Liver (tissue), 9 donors: ENCODE data around the gene PARP14. TPM values are rescaled to one million over a fixed set of nuclear protein-coding genes. Genes with fewer than 3 reads are reported as not detected.
A peak's percentile ranks its signal among the peaks of the same experiment; 100 is the strongest.

Experiments used
- DNase-seq: peaks from one replicate; pipeline ENCODE4 v3.0.0-alpha.2; 2017; ENCODE audit warnings: low spot score
- H3K27ac ChIP-seq, 2 donors: one replicate each; pipeline ENCODE4 v1.7.0; 2013; ENCODE audit warnings: inconsistent platforms in 2 of 2, low read length in 2 of 2, control low read depth in 1 of 2, low read depth in 1 of 2, mild to moderate bottlenecking in 1 of 2
- H3K27me3 ChIP-seq, 4 donors: one replicate each; pipeline versions ENCODE4 v1.6.1 to v1.7.0; 2013; ENCODE audit warnings: low read length in 3 of 4, inconsistent platforms in 1 of 4, mild to moderate bottlenecking in 1 of 4, moderate library complexity in 1 of 4; ENCODE audit not compliant: control insufficient read depth in 4 of 4, insufficient read depth in 4 of 4
- H3K36me3 ChIP-seq, 4 donors: one replicate each; pipeline versions ENCODE4 v1.6.1 to v1.7.0; 2013; ENCODE audit warnings: low read length in 3 of 4, mild to moderate bottlenecking in 3 of 4, low read depth in 1 of 4, moderate library complexity in 1 of 4; ENCODE audit not compliant: control insufficient read depth in 4 of 4, insufficient read depth in 3 of 4
- H3K4me1 ChIP-seq, 4 donors: one replicate each; pipeline versions ENCODE4 v1.6.1 to v1.7.0; 2013; ENCODE audit warnings: low read length in 3 of 4, mild to moderate bottlenecking in 3 of 4, moderate library complexity in 1 of 4; ENCODE audit not compliant: control insufficient read depth in 4 of 4, insufficient read depth in 4 of 4
- H3K4me3 ChIP-seq, 3 donors: one replicate each; pipeline versions ENCODE4 v1.6.1 to v1.7.0; 2013; ENCODE audit warnings: low read length in 3 of 3, control low read depth in 1 of 3, low read depth in 1 of 3, mild to moderate bottlenecking in 1 of 3
- H3K9ac ChIP-seq, 2 donors: one replicate each; pipeline ENCODE4 v1.7.0; 2013; ENCODE audit warnings: low read length in 2 of 2, mild to moderate bottlenecking in 2 of 2, moderate library complexity in 2 of 2, control low read depth in 1 of 2, low read depth in 1 of 2
- H3K9me3 ChIP-seq, 4 donors: one replicate each; pipeline versions ENCODE4 v1.6.1 to v1.7.0; 2013; ENCODE audit warnings: low read length in 3 of 4; ENCODE audit not compliant: control insufficient read depth in 4 of 4
- ATF3 ChIP-seq: IDR thresholded peaks from 2 replicates; pipeline ENCODE4 v1.6.1; 2016; ENCODE audit warnings: antibody characterized with exemption
- CTCF ChIP-seq: fragments of 150-350 bp; IDR thresholded peaks from 2 replicates; pipeline ENCODE4 v1.5.1; 2017; ENCODE audit warnings: improper control_type of control experiment, low read depth, low read length; ENCODE audit not compliant: missing input control
- EGR1 ChIP-seq, 2 donors: IDR thresholded peaks; 2 replicates each; pipeline ENCODE4 v1.6.1; 2016 to 2018; ENCODE audit warnings: antibody characterized with exemption in 2 of 2, low read depth in 2 of 2
- FOXA2 ChIP-seq: IDR thresholded peaks from 2 replicates; pipeline ENCODE4 v1.6.1; 2016; ENCODE audit warnings: antibody characterized with exemption
- GABPA ChIP-seq, 2 donors: IDR thresholded peaks in 1 of 2; conservative IDR thresholded peaks in 1 of 2; 2 replicates each; pipeline ENCODE4 v1.6.1; 2016; ENCODE audit warnings: antibody characterized with exemption in 2 of 2, mild to moderate bottlenecking in 1 of 2, moderate library complexity in 1 of 2
- HNF4G ChIP-seq: IDR thresholded peaks from 2 replicates; pipeline ENCODE4 v1.6.1; 2016; ENCODE audit warnings: antibody characterized with exemption
- JUND ChIP-seq, 2 donors: IDR thresholded peaks; 2 replicates each; pipeline ENCODE4 v1.6.1; 2016; ENCODE audit warnings: antibody characterized with exemption in 2 of 2
- MAX ChIP-seq: IDR thresholded peaks from 2 replicates; pipeline ENCODE4 v1.6.1; 2016; ENCODE audit warnings: antibody characterized with exemption
- NR2F2 ChIP-seq: IDR thresholded peaks from 2 replicates; pipeline ENCODE4 v1.6.1; 2016; ENCODE audit warnings: antibody characterized with exemption
- RAD21 ChIP-seq, 2 donors: IDR thresholded peaks; 2 replicates each; pipeline ENCODE4 v1.6.1; 2016; ENCODE audit warnings: antibody characterized with exemption in 2 of 2, mild to moderate bottlenecking in 2 of 2
- RXRA ChIP-seq, 2 donors: IDR thresholded peaks; 2 replicates each; pipeline ENCODE4 v1.6.1; 2017 to 2018; ENCODE audit warnings: antibody characterized with exemption in 2 of 2, mild to moderate bottlenecking in 1 of 2
- TAF1 ChIP-seq: conservative IDR thresholded peaks from 2 replicates; pipeline ENCODE4 v1.6.1; 2016; ENCODE audit warnings: antibody characterized with exemption, mild to moderate bottlenecking
- YY1 ChIP-seq: IDR thresholded peaks from 2 replicates; pipeline ENCODE4 v1.6.1; 2016; ENCODE audit warnings: antibody characterized with exemption, mild to moderate bottlenecking
- WGBS: extraction: QIAGEN DNeasy Blood & Tissue Kit; methylation state at CpG from one replicate; pipeline ENCODE4 v1.1.7; 2013; 5-methylcytosine and 5-hydroxymethylcytosine counted together
- polyA plus RNA-seq, 2 donors: library from polyadenylated mRNA; stranded (reverse) in 1 of 2; unstranded in 1 of 2; fragments of 200-250 nt in 1 of 2; fragments of >200 nt in 1 of 2; fragmentation: Nextera tagmentation in 1 of 2; extraction: Ambion mirVana in 1 of 2; gene quantifications; one replicate each; pipeline versions ENCODE4 v1.2.1 to v1.2.3, GENCODE V29; 2013 to 2015
- total RNA-seq, 2 donors: library from RNA; depleted of rRNA; stranded (reverse); fragments of >200 nt; gene quantifications; one replicate each; pipeline ENCODE4 v1.2.3, GENCODE V29; 2014
- TF ChIP-seq, protein P1 (sequence below): IDR thresholded peaks from 2 replicates; pipeline ENCODE4 v1.6.1; 2016; ENCODE audit warnings: antibody characterized with exemption
- donor health status: healthy.
- donor health status: healthy.
- donor health status: healthy.
- donor health status: healthy.
- donor health status: healthy.

The PARP14 gene
- total and polyA plus RNA-seq, 4 donors: 13.1 to 79.7 (median 23.4) TPM

GRCh38 chr3:122766430-122766829 lies 85.8 kb downstream of the PARP14 start:
- no peaks in the 10 kb centered on the region for H3K9me3 ChIP-seq
- peaks cover 0 to 3% (median 1%) of the 10 kb centered on the region in 4 donors for H3K36me3 ChIP-seq
- TF ChIP-seq RAD21 (IDR thresholded peaks at IDR 0.05): no peak
- TF ChIP-seq HNF4G: no peak
- TF ChIP-seq, protein P1, sequence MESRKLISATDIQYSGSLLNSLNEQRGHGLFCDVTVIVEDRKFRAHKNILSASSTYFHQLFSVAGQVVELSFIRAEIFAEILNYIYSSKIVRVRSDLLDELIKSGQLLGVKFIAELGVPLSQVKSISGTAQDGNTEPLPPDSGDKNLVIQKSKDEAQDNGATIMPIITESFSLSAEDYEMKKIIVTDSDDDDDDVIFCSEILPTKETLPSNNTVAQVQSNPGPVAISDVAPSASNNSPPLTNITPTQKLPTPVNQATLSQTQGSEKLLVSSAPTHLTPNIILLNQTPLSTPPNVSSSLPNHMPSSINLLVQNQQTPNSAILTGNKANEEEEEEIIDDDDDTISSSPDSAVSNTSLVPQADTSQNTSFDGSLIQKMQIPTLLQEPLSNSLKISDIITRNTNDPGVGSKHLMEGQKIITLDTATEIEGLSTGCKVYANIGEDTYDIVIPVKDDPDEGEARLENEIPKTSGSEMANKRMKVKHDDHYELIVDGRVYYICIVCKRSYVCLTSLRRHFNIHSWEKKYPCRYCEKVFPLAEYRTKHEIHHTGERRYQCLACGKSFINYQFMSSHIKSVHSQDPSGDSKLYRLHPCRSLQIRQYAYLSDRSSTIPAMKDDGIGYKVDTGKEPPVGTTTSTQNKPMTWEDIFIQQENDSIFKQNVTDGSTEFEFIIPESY: no peak
- TF ChIP-seq JUND (IDR thresholded peaks at IDR 0.05): no peak
- TF ChIP-seq CTCF: no peak
- TF ChIP-seq TAF1: no peak
- no peak for TF ChIP-seq GABPA (IDR thresholded peaks at IDR 0.05 in 1 of 2, conservative IDR thresholded peaks at IDR 0.05 in 1 of 2)
- no peak for TF ChIP-seq NR2F2
- no peak for TF ChIP-seq RXRA (IDR thresholded peaks at IDR 0.05)
- TF ChIP-seq EGR1 (IDR thresholded peaks at IDR 0.05; ENCODE audit: low read depth in 2 of 2): no peak
- no peak for TF ChIP-seq YY1
- TF ChIP-seq ATF3: no peak
- TF ChIP-seq MAX: no peak
- no peak for TF ChIP-seq FOXA2
- no peak overlapping the region for H3K27ac ChIP-seq
- no peak for DNase-seq
- WGBS: 95% methylated on average over 3 of the region's 3 CpGs
- H3K4me1 ChIP-seq: no peaks in the 10 kb centered on the region
- H3K9ac ChIP-seq: no peak overlapping the region
- H3K4me3 ChIP-seq: no peak overlapping the region
- H3K27me3 ChIP-seq: no peaks in the 10 kb centered on the region

GRCh38 chr3:122767540-122768372 lies 87.1 kb downstream of the PARP14 start:
- H3K27me3 ChIP-seq: no peaks in the 10 kb centered on the region
- no peak for DNase-seq
- no peaks in the 10 kb centered on the region for H3K4me1 ChIP-seq
- H3K4me3 ChIP-seq: no peak overlapping the region
- H3K9ac ChIP-seq: no peak overlapping the region
- peak overlapping the region; percentile 26 to 47 for H3K27ac ChIP-seq
- WGBS: 94% methylated on average over 3 of the region's 3 CpGs
- H3K36me3 ChIP-seq: peaks cover 0 to 3% (median 1%) of the 10 kb centered on the region in 4 donors
- no peaks in the 10 kb centered on the region for H3K9me3 ChIP-seq
- TF ChIP-seq MAX: no peak
- no peak for TF ChIP-seq NR2F2
